ENCODE data around the gene B3GNT2. TPM values are rescaled to one million over a fixed set of nuclear protein-coding genes. Genes with fewer than 3 reads are reported as not detected.

B3GNT2 gene
- total RNA-seq, 1 donor from 2014 or later = 17.4 TPM

- Mint-ChIP-seq H3K9me3 (ENCODE audit: low read depth) (no peaks in the 10 kb centered on the region), H3K36me3 (ENCODE audit: insufficient read depth) (no peaks in the 10 kb centered on the region), H3K27ac (peak overlapping the region; percentile 68), H3K4me3 (ENCODE audit: low read depth) (no peak overlapping the region), H3K27me3 (no peaks in the 10 kb centered on the region), H3K4me1 (ENCODE audit: low read depth) (peaks cover 33% of the 10 kb centered on the region)
- no peak for DNase-seq (ENCODE audit: low spot score, unreplicated experiment)
- TF ChIP-seq CTCF (IDR thresholded peaks at IDR 0.05; ENCODE audit: unreplicated experiment) = no peak
These were observed 3.6 kb downstream of the B3GNT2 start for GRCh38 chr2:62199392-62200125.

- Mint-ChIP-seq H3K27ac (no peak overlapping the region), H3K9me3 (ENCODE audit: low read depth) (no peaks in the 10 kb centered on the region), H3K4me3 (ENCODE audit: low read depth) (no peak overlapping the region), H3K27me3 (no peaks in the 10 kb centered on the region), H3K4me1 (ENCODE audit: low read depth) (peaks cover 33% of the 10 kb centered on the region), H3K36me3 (ENCODE audit: insufficient read depth) (no peaks in the 10 kb centered on the region)
- TF ChIP-seq CTCF (IDR thresholded peaks at IDR 0.05; ENCODE audit: unreplicated experiment) = no peak
- DNase-seq (ENCODE audit: low spot score, unreplicated experiment) = no peak
These were observed 4.5 kb downstream of the B3GNT2 start for GRCh38 chr2:62200291-62200841.

GRCh38 chr2:62200868-62201267, 5.0 kb downstream of the B3GNT2 start:
- Mint-ChIP-seq H3K36me3 (ENCODE audit: insufficient read depth) (no peaks in the 10 kb centered on the region), H3K9me3 (ENCODE audit: low read depth) (no peaks in the 10 kb centered on the region), H3K4me3 (ENCODE audit: low read depth) (no peak overlapping the region), H3K4me1 (ENCODE audit: low read depth) (peaks cover 33% of the 10 kb centered on the region), H3K27me3 (no peaks in the 10 kb centered on the region), H3K27ac (peak overlapping the region; percentile 57)
- no peak for TF ChIP-seq CTCF (IDR thresholded peaks at IDR 0.05; ENCODE audit: unreplicated experiment)
- DNase-seq (ENCODE audit: low spot score, unreplicated experiment) = no peak

- no peaks in the 10 kb centered on the region for H3K9me3 Mint-ChIP-seq (ENCODE audit: low read depth)
- TF ChIP-seq CTCF (IDR thresholded peaks at IDR 0.05; ENCODE audit: unreplicated experiment) = no peak
- peaks cover 33% of the 10 kb centered on the region for H3K4me1 Mint-ChIP-seq (ENCODE audit: low read depth)
- no peaks in the 10 kb centered on the region for H3K27me3 Mint-ChIP-seq
- H3K36me3 Mint-ChIP-seq (ENCODE audit: insufficient read depth) = no peaks in the 10 kb centered on the region
- H3K27ac Mint-ChIP-seq = peak overlapping the region; percentile 57
- H3K4me3 Mint-ChIP-seq (ENCODE audit: low read depth) = no peak overlapping the region
- no peak for DNase-seq (ENCODE audit: low spot score, unreplicated experiment)
These were observed 5.4 kb downstream of the B3GNT2 start for GRCh38 chr2:62201307-62201706.

GRCh38 chr2:62202019-62202722, 6.3 kb downstream of the B3GNT2 start:
- H3K9me3 Mint-ChIP-seq (ENCODE audit: low read depth) = no peaks in the 10 kb centered on the region
- peaks cover 33% of the 10 kb centered on the region for H3K4me1 Mint-ChIP-seq (ENCODE audit: low read depth)
- TF ChIP-seq CTCF (IDR thresholded peaks at IDR 0.05; ENCODE audit: unreplicated experiment) = no peak
- H3K36me3 Mint-ChIP-seq (ENCODE audit: insufficient read depth) = no peaks in the 10 kb centered on the region
- no peak overlapping the region for H3K4me3 Mint-ChIP-seq (ENCODE audit: low read depth)
- H3K27me3 Mint-ChIP-seq = no peaks in the 10 kb centered on the region
- no peak overlapping the region for H3K27ac Mint-ChIP-seq
- DNase-seq (ENCODE audit: low spot score, unreplicated experiment) = no peak

All from progenitor cell of endocrine pancreas (in vitro differentiated cells).